Liver (tissue), 9 donors: Measurements from ENCODE around the gene HOXD4. TPM values are rescaled to one million over a fixed set of nuclear protein-coding genes. Genes with fewer than 3 reads are reported as not detected.

Source experiments
- DNase-seq: peaks from one replicate; pipeline ENCODE4 v3.0.0-alpha.2; 2017; ENCODE audit warnings: low spot score
- H3K27ac ChIP-seq, 2 donors: one replicate each; pipeline ENCODE4 v1.7.0; 2013; ENCODE audit warnings: inconsistent platforms in 2 of 2, low read length in 2 of 2, control low read depth in 1 of 2, low read depth in 1 of 2, mild to moderate bottlenecking in 1 of 2
- H3K27me3 ChIP-seq, 4 donors: one replicate each; pipeline versions ENCODE4 v1.6.1 to v1.7.0; 2013; ENCODE audit warnings: low read length in 3 of 4, inconsistent platforms in 1 of 4, mild to moderate bottlenecking in 1 of 4, moderate library complexity in 1 of 4; ENCODE audit not compliant: control insufficient read depth in 4 of 4, insufficient read depth in 4 of 4
- H3K36me3 ChIP-seq, 4 donors: one replicate each; pipeline versions ENCODE4 v1.6.1 to v1.7.0; 2013; ENCODE audit warnings: low read length in 3 of 4, mild to moderate bottlenecking in 3 of 4, low read depth in 1 of 4, moderate library complexity in 1 of 4; ENCODE audit not compliant: control insufficient read depth in 4 of 4, insufficient read depth in 3 of 4
- H3K4me1 ChIP-seq, 4 donors: one replicate each; pipeline versions ENCODE4 v1.6.1 to v1.7.0; 2013; ENCODE audit warnings: low read length in 3 of 4, mild to moderate bottlenecking in 3 of 4, moderate library complexity in 1 of 4; ENCODE audit not compliant: control insufficient read depth in 4 of 4, insufficient read depth in 4 of 4
- H3K4me3 ChIP-seq, 3 donors: one replicate each; pipeline versions ENCODE4 v1.6.1 to v1.7.0; 2013; ENCODE audit warnings: low read length in 3 of 3, control low read depth in 1 of 3, low read depth in 1 of 3, mild to moderate bottlenecking in 1 of 3
- H3K9ac ChIP-seq, 2 donors: one replicate each; pipeline ENCODE4 v1.7.0; 2013; ENCODE audit warnings: low read length in 2 of 2, mild to moderate bottlenecking in 2 of 2, moderate library complexity in 2 of 2, control low read depth in 1 of 2, low read depth in 1 of 2
- H3K9me3 ChIP-seq, 4 donors: one replicate each; pipeline versions ENCODE4 v1.6.1 to v1.7.0; 2013; ENCODE audit warnings: low read length in 3 of 4; ENCODE audit not compliant: control insufficient read depth in 4 of 4
- EGR1 ChIP-seq, 2 donors: IDR thresholded peaks; 2 replicates each; pipeline ENCODE4 v1.6.1; 2016 to 2018; ENCODE audit warnings: antibody characterized with exemption in 2 of 2, low read depth in 2 of 2
- FOXA2 ChIP-seq: IDR thresholded peaks from 2 replicates; pipeline ENCODE4 v1.6.1; 2016; ENCODE audit warnings: antibody characterized with exemption
- GABPA ChIP-seq, 2 donors: IDR thresholded peaks in 1 of 2; conservative IDR thresholded peaks in 1 of 2; 2 replicates each; pipeline ENCODE4 v1.6.1; 2016; ENCODE audit warnings: antibody characterized with exemption in 2 of 2, mild to moderate bottlenecking in 1 of 2, moderate library complexity in 1 of 2
- HNF4A ChIP-seq, 2 donors: conservative IDR thresholded peaks; 2 replicates each; pipeline ENCODE4 v1.6.1; 2016; ENCODE audit warnings: antibody characterized with exemption in 2 of 2, mild to moderate bottlenecking in 2 of 2
- HNF4G ChIP-seq: IDR thresholded peaks from 2 replicates; pipeline ENCODE4 v1.6.1; 2016; ENCODE audit warnings: antibody characterized with exemption
- JUND ChIP-seq, 2 donors: IDR thresholded peaks; 2 replicates each; pipeline ENCODE4 v1.6.1; 2016; ENCODE audit warnings: antibody characterized with exemption in 2 of 2
- NR2F2 ChIP-seq: IDR thresholded peaks from 2 replicates; pipeline ENCODE4 v1.6.1; 2016; ENCODE audit warnings: antibody characterized with exemption
- RAD21 ChIP-seq, 2 donors: IDR thresholded peaks; 2 replicates each; pipeline ENCODE4 v1.6.1; 2016; ENCODE audit warnings: antibody characterized with exemption in 2 of 2, mild to moderate bottlenecking in 2 of 2
- RXRA ChIP-seq, 2 donors: IDR thresholded peaks; 2 replicates each; pipeline ENCODE4 v1.6.1; 2017 to 2018; ENCODE audit warnings: antibody characterized with exemption in 2 of 2, mild to moderate bottlenecking in 1 of 2
- SP1 ChIP-seq: IDR thresholded peaks from 2 replicates; pipeline ENCODE4 v1.6.1; 2018; ENCODE audit warnings: antibody characterized with exemption, mild to moderate bottlenecking
- TAF1 ChIP-seq: conservative IDR thresholded peaks from 2 replicates; pipeline ENCODE4 v1.6.1; 2016; ENCODE audit warnings: antibody characterized with exemption, mild to moderate bottlenecking
- YY1 ChIP-seq: IDR thresholded peaks from 2 replicates; pipeline ENCODE4 v1.6.1; 2016; ENCODE audit warnings: antibody characterized with exemption, mild to moderate bottlenecking
- WGBS: extraction: QIAGEN DNeasy Blood & Tissue Kit; methylation state at CpG from one replicate; pipeline ENCODE4 v1.1.7; 2013; 5-methylcytosine and 5-hydroxymethylcytosine counted together
- polyA plus RNA-seq, 2 donors: library from polyadenylated mRNA; stranded (reverse) in 1 of 2; unstranded in 1 of 2; fragments of 200-250 nt in 1 of 2; fragments of >200 nt in 1 of 2; fragmentation: Nextera tagmentation in 1 of 2; extraction: Ambion mirVana in 1 of 2; gene quantifications; one replicate each; pipeline versions ENCODE4 v1.2.1 to v1.2.3, GENCODE V29; 2013 to 2015
- total RNA-seq, 2 donors: library from RNA; depleted of rRNA; stranded (reverse); fragments of >200 nt; gene quantifications; one replicate each; pipeline ENCODE4 v1.2.3, GENCODE V29; 2014
- TF ChIP-seq, protein P1 (sequence below): IDR thresholded peaks from 2 replicates; pipeline ENCODE4 v1.6.1; 2016; ENCODE audit warnings: antibody characterized with exemption
- TF ChIP-seq, protein P2 (sequence below): IDR thresholded peaks from 2 replicates; pipeline ENCODE4 v1.6.1; 2016; ENCODE audit warnings: antibody characterized with exemption
- TF ChIP-seq, protein P3 (sequence below): fragments of 150-350 bp; IDR thresholded peaks from 2 replicates; pipeline ENCODE4 v1.5.1; 2017; ENCODE audit warnings: improper control_type of control experiment, low read depth, low read length; ENCODE audit not compliant: missing input control
- TF ChIP-seq, protein P4 (sequence below): IDR thresholded peaks from 2 replicates; pipeline ENCODE4 v1.6.1; 2016; ENCODE audit warnings: antibody characterized with exemption
- TF ChIP-seq, protein P5 (sequence below): IDR thresholded peaks from 2 replicates; pipeline ENCODE4 v1.6.1; 2016; ENCODE audit warnings: antibody characterized with exemption, mild to moderate bottlenecking
- donor health status: healthy.
- donor health status: healthy.
- donor health status: healthy.
- donor health status: healthy.
- donor health status: healthy.

The HOXD4 gene
- total and polyA plus RNA-seq, 4 donors = not detected

DNA sequence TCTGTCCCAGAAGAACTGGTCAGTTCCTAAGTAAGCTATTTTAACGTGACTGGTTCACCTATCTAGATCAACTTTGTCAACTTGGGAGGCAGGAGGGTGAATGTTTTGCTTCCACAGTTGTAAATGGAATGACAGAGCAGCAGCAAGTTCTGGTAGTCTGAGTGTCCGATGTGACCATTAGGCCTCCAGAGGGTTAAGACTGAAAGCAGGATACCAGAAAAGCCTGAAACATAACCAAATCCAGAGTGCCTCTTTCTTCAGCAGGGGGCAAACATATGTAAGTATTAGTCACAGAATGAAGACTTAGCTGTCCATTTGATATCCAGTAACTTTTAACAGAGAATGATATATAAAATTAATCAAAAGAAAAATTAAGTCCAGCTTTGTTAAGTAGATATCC is 14.9 kb downstream of the HOXD4 start:
- TF ChIP-seq EGR1 (IDR thresholded peaks at IDR 0.05; ENCODE audit: low read depth in 2 of 2) = no peak
- TF ChIP-seq NR2F2 = no peak
- no peak for TF ChIP-seq HNF4G
- TF ChIP-seq FOXA2 = no peak
- TF ChIP-seq, protein P1, sequence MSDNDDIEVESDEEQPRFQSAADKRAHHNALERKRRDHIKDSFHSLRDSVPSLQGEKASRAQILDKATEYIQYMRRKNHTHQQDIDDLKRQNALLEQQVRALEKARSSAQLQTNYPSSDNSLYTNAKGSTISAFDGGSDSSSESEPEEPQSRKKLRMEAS = no peak
- no peak for TF ChIP-seq GABPA (IDR thresholded peaks at IDR 0.05 in 1 of 2, conservative IDR thresholded peaks at IDR 0.05 in 1 of 2)
- no peak for TF ChIP-seq TAF1
- TF ChIP-seq JUND (IDR thresholded peaks at IDR 0.05) = no peak
- TF ChIP-seq, protein P2, sequence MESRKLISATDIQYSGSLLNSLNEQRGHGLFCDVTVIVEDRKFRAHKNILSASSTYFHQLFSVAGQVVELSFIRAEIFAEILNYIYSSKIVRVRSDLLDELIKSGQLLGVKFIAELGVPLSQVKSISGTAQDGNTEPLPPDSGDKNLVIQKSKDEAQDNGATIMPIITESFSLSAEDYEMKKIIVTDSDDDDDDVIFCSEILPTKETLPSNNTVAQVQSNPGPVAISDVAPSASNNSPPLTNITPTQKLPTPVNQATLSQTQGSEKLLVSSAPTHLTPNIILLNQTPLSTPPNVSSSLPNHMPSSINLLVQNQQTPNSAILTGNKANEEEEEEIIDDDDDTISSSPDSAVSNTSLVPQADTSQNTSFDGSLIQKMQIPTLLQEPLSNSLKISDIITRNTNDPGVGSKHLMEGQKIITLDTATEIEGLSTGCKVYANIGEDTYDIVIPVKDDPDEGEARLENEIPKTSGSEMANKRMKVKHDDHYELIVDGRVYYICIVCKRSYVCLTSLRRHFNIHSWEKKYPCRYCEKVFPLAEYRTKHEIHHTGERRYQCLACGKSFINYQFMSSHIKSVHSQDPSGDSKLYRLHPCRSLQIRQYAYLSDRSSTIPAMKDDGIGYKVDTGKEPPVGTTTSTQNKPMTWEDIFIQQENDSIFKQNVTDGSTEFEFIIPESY = no peak
- no peak for TF ChIP-seq RXRA (IDR thresholded peaks at IDR 0.05)
- no peak for TF ChIP-seq SP1
- no peak for TF ChIP-seq RAD21 (IDR thresholded peaks at IDR 0.05)
- TF ChIP-seq, protein P3, sequence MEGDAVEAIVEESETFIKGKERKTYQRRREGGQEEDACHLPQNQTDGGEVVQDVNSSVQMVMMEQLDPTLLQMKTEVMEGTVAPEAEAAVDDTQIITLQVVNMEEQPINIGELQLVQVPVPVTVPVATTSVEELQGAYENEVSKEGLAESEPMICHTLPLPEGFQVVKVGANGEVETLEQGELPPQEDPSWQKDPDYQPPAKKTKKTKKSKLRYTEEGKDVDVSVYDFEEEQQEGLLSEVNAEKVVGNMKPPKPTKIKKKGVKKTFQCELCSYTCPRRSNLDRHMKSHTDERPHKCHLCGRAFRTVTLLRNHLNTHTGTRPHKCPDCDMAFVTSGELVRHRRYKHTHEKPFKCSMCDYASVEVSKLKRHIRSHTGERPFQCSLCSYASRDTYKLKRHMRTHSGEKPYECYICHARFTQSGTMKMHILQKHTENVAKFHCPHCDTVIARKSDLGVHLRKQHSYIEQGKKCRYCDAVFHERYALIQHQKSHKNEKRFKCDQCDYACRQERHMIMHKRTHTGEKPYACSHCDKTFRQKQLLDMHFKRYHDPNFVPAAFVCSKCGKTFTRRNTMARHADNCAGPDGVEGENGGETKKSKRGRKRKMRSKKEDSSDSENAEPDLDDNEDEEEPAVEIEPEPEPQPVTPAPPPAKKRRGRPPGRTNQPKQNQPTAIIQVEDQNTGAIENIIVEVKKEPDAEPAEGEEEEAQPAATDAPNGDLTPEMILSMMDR = no peak
- TF ChIP-seq, protein P4, sequence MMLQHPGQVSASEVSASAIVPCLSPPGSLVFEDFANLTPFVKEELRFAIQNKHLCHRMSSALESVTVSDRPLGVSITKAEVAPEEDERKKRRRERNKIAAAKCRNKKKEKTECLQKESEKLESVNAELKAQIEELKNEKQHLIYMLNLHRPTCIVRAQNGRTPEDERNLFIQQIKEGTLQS = no peak
- no peak for TF ChIP-seq HNF4A (conservative IDR thresholded peaks at IDR 0.05)
- H3K4me3 ChIP-seq = no peak overlapping the region
- H3K9ac ChIP-seq = no peak overlapping the region
- peaks cover 0 to 12% (median under 1%) of the 10 kb centered on the region in 4 donors for H3K4me1 ChIP-seq
- DNase-seq = no peak
- H3K36me3 ChIP-seq = no peaks in the 10 kb centered on the region
- H3K9me3 ChIP-seq = peaks cover 0 to 7% (median 0%) of the 10 kb centered on the region in 4 donors
- 23% methylated on average over 2 of the region's 2 CpGs for WGBS
- peaks cover 8 to 32% (median 22%) of the 10 kb centered on the region in 4 donors for H3K27me3 ChIP-seq
- no peak overlapping the region for H3K27ac ChIP-seq

DNA sequence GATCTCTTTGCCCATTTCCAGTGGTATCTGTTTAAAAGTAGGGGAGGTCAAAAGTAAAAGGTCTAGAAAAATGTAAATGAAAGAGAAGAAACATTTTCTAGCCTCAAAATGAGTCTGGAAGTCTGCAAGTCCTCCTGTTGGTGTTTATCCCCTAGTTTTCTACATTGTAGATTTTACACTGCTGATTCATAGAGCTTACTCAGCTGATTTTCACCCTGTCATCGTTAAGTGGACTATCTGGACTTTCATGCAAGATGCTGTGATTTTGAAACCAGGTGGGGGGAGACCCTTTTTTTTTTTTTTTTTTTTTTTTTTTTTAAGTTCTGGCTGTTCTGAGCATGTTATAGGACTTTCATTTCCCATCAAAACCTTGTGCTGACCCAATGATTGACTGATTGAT is 16.0 kb downstream of the HOXD4 start:
- H3K4me1 ChIP-seq = peaks cover 0 to 11% (median 6%) of the 10 kb centered on the region in 4 donors
- no peak overlapping the region for H3K4me3 ChIP-seq
- DNase-seq = no peak
- no peaks in the 10 kb centered on the region for H3K36me3 ChIP-seq
- H3K9ac ChIP-seq = no peak overlapping the region
- H3K9me3 ChIP-seq = peaks cover 0 to 16% (median 0%) of the 10 kb centered on the region in 4 donors
- TF ChIP-seq EGR1 (IDR thresholded peaks at IDR 0.05; ENCODE audit: low read depth in 2 of 2) (no peak), YY1 (no peak), RAD21 (IDR thresholded peaks at IDR 0.05) (no peak)
- TF ChIP-seq, protein P1 = no peak
- TF ChIP-seq, protein P5, sequence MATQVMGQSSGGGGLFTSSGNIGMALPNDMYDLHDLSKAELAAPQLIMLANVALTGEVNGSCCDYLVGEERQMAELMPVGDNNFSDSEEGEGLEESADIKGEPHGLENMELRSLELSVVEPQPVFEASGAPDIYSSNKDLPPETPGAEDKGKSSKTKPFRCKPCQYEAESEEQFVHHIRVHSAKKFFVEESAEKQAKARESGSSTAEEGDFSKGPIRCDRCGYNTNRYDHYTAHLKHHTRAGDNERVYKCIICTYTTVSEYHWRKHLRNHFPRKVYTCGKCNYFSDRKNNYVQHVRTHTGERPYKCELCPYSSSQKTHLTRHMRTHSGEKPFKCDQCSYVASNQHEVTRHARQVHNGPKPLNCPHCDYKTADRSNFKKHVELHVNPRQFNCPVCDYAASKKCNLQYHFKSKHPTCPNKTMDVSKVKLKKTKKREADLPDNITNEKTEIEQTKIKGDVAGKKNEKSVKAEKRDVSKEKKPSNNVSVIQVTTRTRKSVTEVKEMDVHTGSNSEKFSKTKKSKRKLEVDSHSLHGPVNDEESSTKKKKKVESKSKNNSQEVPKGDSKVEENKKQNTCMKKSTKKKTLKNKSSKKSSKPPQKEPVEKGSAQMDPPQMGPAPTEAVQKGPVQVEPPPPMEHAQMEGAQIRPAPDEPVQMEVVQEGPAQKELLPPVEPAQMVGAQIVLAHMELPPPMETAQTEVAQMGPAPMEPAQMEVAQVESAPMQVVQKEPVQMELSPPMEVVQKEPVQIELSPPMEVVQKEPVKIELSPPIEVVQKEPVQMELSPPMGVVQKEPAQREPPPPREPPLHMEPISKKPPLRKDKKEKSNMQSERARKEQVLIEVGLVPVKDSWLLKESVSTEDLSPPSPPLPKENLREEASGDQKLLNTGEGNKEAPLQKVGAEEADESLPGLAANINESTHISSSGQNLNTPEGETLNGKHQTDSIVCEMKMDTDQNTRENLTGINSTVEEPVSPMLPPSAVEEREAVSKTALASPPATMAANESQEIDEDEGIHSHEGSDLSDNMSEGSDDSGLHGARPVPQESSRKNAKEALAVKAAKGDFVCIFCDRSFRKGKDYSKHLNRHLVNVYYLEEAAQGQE = no peak
- WGBS = 46% methylated on average over 1 of the region's 1 CpG
- H3K27me3 ChIP-seq = peaks cover 8 to 30% (median 21%) of the 10 kb centered on the region in 4 donors
- no peak overlapping the region for H3K27ac ChIP-seq
